Pons (tissue), 1 donor: ENCODE data around the gene POPDC3.
"Not testable (repeated sequence)": the region's sequence is repeated elsewhere in the genome, so short reads cannot be mapped to it uniquely, and the experiment has no call there.

Experiments used
- DNase-seq: peaks from one replicate; pipeline ENCODE4 v3.0.0-alpha.2; 2016; ENCODE audit warnings: low spot score

The POPDC3 gene

GRCh38 chr6:105194591-105194990 lies 14.8 kb upstream of the POPDC3 start:
- no peak for DNase-seq

DNA sequence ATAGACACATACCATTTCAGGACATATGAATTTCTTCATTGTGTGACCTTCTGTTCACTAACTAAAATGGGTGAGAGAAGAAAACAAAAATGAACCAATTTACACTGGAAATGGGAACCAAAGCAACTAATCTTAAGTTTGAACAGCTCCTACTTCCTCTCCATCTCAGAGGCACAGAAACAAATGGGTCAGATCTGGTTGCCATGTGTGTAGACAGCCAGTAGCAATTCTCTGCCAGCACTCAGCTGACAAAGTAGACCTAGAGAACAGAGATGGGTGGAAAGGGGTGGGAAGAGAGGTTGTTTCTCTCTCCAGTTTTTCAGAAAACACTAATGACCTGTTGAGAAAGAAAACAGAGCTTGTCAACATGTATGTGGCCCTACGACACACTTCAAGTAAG lies 14.3 kb upstream of the POPDC3 start:
- DNase-seq: no peak

DNA sequence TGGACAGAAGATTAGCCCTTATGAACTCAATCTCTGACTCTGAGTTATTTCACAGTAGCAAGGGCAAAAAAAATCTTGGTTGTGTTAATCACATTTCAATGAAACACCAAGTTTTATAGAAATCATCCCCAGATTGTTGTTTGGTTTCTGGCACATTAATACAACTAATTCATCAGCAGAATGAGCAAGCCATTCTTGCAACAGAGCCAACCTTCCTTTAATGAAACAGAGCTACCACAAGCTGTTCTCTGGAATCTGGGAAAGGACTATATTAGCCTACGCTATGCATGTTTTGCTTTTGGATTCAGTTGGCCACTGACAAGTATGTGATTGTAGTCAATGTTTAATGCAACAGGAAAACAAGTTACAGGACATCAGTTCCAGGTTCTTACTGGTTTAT lies 13.8 kb upstream of the POPDC3 start:
- DNase-seq: no peak

GRCh38 chr6:105192707-105193465 lies 13.1 kb upstream of the POPDC3 start:
- DNase-seq: no peak

- no peak for DNase-seq
These were observed 11.5 kb upstream of the POPDC3 start for GRCh38 chr6:105191351-105191750.

- DNase-seq: no peak
These were observed 9.4 kb upstream of the POPDC3 start for GRCh38 chr6:105189026-105189820.

- no peak for DNase-seq
These were observed 8.4 kb upstream of the POPDC3 start for GRCh38 chr6:105188251-105188650.

GRCh38 chr6:105186576-105186975 lies 6.8 kb upstream of the POPDC3 start:
- no peak for DNase-seq

- DNase-seq: no peak
These were observed 5.1 kb upstream of the POPDC3 start for GRCh38 chr6:105184921-105185320.

GRCh38 chr6:105181981-105182515 lies 2.2 kb upstream of the POPDC3 start:
- DNase-seq: no peak

GRCh38 chr6:105178636-105179035 lies 1.2 kb downstream of the POPDC3 start:
- DNase-seq: peak; percentile 52

DNA sequence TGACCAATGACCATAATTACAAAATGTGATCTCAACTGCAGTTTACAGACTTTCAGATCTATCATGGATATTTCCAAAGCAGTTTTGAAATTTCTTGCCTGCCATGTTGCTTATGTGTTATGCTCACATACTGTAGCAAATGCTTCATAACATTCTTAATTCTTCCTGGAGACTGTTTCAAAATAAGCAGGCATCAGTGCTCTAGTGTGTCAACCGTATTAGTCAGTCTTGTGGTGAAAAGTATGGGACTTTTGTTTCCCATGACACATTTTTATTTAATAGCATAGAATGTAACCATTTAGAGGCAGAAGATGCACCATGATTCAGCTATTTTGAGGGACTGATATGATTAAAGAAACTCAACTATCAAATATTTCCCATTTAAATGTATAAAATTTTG lies 1.7 kb downstream of the POPDC3 start:
- DNase-seq: peak; percentile 38

DNA sequence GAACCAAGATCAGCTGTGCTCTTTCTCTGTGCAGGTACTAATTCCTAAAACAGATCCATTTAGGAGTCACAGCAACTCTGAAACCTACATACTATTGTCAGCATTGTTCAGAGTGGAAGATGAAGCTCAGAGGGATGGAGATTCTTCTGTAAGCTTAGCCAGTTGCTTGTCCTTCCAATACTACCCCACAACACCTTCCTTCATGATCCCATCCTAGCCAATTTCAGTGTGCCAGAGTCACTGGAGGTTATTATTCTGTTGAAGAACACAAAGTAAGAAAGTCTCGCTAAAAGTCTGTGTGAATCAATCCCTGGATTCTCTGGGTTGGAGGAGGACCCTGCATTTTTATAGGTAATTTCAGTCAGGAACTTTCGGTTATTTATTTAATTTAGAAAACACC lies 2.3 kb downstream of the POPDC3 start:
- DNase-seq: no peak

GRCh38 chr6:105174512-105174911 lies 5.3 kb downstream of the POPDC3 start:
- DNase-seq: no peak

- not testable (repeated sequence) for DNase-seq
These were observed 7.3 kb downstream of the POPDC3 start for GRCh38 chr6:105172515-105172914.

DNA sequence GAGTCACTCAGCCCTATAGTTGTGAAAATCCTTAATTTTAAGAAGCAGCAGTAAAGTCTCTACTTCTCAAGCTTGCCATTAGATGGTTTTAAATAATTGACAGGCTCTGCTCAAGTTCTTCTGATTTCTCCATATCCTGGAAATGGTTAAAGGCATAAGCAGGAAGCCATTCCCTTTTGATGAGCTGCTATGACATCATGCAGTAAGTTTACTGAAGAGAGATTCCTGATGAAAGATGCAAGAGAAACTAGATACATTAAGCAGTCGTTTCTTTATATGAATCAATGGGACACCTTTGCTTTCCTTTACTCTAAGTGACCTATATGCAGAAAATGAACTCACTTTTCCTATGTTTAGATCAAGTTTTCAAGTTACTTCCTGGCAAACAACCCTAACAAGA lies 9.8 kb downstream of the POPDC3 start:
- DNase-seq: no peak

- DNase-seq: no peak
These were observed 11.9 kb downstream of the POPDC3 start for GRCh38 chr6:105167914-105168313.

- peak; percentile 62 for DNase-seq
These were observed 15.4 kb downstream of the POPDC3 start for GRCh38 chr6:105164418-105164817.

DNA sequence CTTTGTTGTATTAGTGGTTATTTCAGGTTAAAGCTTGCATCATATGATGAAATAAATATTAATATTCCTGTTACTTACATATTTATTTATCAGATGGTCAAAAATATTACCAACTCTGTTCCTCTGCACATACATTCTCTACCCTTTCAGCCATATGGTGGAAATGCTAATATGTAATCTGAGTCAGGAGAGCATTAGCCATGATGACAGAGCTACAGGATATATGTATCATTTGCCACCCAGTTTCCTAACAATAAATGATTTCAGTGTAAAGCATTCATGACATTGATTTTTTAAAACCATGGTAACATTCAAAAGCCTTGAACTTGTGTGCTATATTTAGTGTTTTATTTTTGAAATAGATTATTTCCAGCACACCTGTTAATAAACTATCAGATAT lies 16.6 kb downstream of the POPDC3 start:
- DNase-seq: no peak

- DNase-seq: no peak
These were observed 17.4 kb downstream of the POPDC3 start for GRCh38 chr6:105162377-105162776.

DNA sequence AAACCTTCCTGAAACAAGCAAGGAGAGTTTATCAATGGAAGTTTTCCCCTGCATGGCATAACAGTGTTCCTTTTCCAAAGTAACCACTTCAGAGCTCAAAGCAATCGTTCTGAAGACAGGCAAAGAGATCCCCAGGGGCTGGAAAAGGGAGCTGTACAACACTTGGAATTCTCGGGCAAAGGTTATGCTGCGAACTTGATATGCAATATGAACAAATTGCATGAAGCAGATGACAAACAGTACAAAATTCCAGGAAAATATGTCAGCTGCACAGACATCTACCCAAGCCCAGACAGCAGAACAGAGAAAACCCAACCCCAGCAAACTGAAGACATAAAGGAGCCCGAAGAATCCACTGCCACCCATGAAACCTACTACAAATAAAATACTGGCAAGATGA lies 18.4 kb downstream of the POPDC3 start:
- DNase-seq: no peak

DNA sequence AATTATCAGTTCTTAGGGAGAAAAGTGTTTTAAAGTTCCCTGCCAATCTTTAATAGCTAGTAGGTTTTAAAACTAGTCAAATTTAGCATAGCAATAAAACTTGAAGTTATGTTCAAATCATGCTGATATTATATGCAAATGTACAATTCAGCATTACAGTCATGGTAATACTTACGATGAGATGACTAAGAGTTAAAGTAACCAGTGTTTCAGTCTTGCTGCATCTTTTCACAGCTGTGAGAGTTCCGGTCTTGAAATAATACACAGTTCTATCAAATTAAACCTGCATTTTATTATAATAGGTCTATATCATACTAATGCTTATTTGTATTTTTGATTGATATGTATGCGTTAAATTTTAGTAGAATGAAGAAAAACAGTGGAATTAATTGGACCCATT lies 26.1 kb downstream of the POPDC3 start:
- no peak for DNase-seq

- DNase-seq: no peak
These were observed 26.9 kb downstream of the POPDC3 start for GRCh38 chr6:105152880-105153279.
